HG03064 (cell line): ENCODE measurements around the gene TMPRSS15.

ENCODE experiments used
- ATAC-seq: cut with Tn5 transposase; IDR thresholded peaks from one replicate; pipeline ENCODE4 v1.9.1; 2021; ENCODE audit warnings: low read depth; ENCODE audit not compliant: unreplicated experiment

Gene TMPRSS15

GRCh38 chr21:18248171-18248570, 155.4 kb downstream of the TMPRSS15 start:
- ATAC-seq: no peak

GRCh38 chr21:18245464-18245967, 158.1 kb downstream of the TMPRSS15 start:
- no peak for ATAC-seq

GRCh38 chr21:18244671-18245463, 158.7 kb downstream of the TMPRSS15 start, which contains the start of gene CHODL:
Gene CHODL, plus strand, starts transcription at chr21:18244833. Its CDS starts 391 bp downstream, at chr21:18245224.
- ATAC-seq: no peak

- ATAC-seq: no peak
These were observed 168.0 kb downstream of the TMPRSS15 start for GRCh38 chr21:18235545-18235944.

GRCh38 chr21:18228060-18228739, 175.4 kb downstream of the TMPRSS15 start:
- no peak for ATAC-seq

GRCh38 chr21:18222346-18222745, 181.2 kb downstream of the TMPRSS15 start:
- ATAC-seq: no peak

- ATAC-seq: no peak
These were observed 183.1 kb downstream of the TMPRSS15 start for GRCh38 chr21:18220498-18220897.
